Measurements from ENCODE around the gene FZD2. TPM values are rescaled to one million over a fixed set of nuclear protein-coding genes. Genes with fewer than 3 reads are reported as not detected.
"Not testable (repeated sequence)": the region's sequence is repeated elsewhere in the genome, so short reads cannot be mapped to it uniquely, and the experiment has no call there.

FZD2 gene
- total RNA-seq, 2 experiments from 2014 or later = 0.30 TPM; not detected in 1

GRCh38 chr17:44572801-44573200 is 15.5 kb downstream of the FZD2 start:
- Mint-ChIP-seq H3K27me3 (peaks cover 18% of the 10 kb centered on the region), H3K27ac (no peak overlapping the region), H3K4me3 (no peak overlapping the region), H3K9me3 (ENCODE audit: low read depth) (no peaks in the 10 kb centered on the region), H3K4me1 (no peaks in the 10 kb centered on the region), H3K36me3 (no peaks in the 10 kb centered on the region)
- no peak for ATAC-seq
- DNase-seq = no peak
- CTCF ChIA-PET = no interaction called here

GRCh38 chr17:44575403-44575802 is 18.1 kb downstream of the FZD2 start:
- Mint-ChIP-seq H3K4me3 (no peak overlapping the region), H3K9me3 (ENCODE audit: low read depth) (no peaks in the 10 kb centered on the region), H3K36me3 (no peaks in the 10 kb centered on the region), H3K27me3 (peaks cover 37% of the 10 kb centered on the region), H3K4me1 (no peaks in the 10 kb centered on the region), H3K27ac (no peak overlapping the region)
- CTCF ChIA-PET = no interaction called here
- ATAC-seq (no peak), DNase-seq (no peak)

- H3K4me3 Mint-ChIP-seq = no peak overlapping the region
- ATAC-seq = no peak
Measured at GRCh38 chr17:44578947-44579346, 21.7 kb downstream of the FZD2 start.

GRCh38 chr17:44581868-44582267 is 24.6 kb downstream of the FZD2 start:
- H3K4me3 Mint-ChIP-seq = no peak overlapping the region
- no peaks in the 10 kb centered on the region for H3K4me1 Mint-ChIP-seq
- H3K27me3 Mint-ChIP-seq = peaks cover 32% of the 10 kb centered on the region
- H3K9me3 Mint-ChIP-seq (ENCODE audit: low read depth) = no peaks in the 10 kb centered on the region
- ATAC-seq (no peak), DNase-seq (no peak)
- CTCF ChIA-PET = interaction anchor here (1.2 to 1.9 kb wide), 2 partner anchors 49 to 108 kb away, joined by 4 to 5 read pairs; partner anchors contain the start of gene CCDC43
- H3K27ac Mint-ChIP-seq = no peak overlapping the region
- no peaks in the 10 kb centered on the region for H3K36me3 Mint-ChIP-seq

More at GRCh38 chr17:44578947-44579346, 21.7 kb downstream of the FZD2 start:
- CTCF ChIA-PET = no interaction called here
- H3K4me1 Mint-ChIP-seq = no peaks in the 10 kb centered on the region
- no peak for DNase-seq
- H3K36me3 Mint-ChIP-seq = no peaks in the 10 kb centered on the region
- H3K27me3 Mint-ChIP-seq = peaks cover 41% of the 10 kb centered on the region
- no peak overlapping the region for H3K27ac Mint-ChIP-seq
- H3K9me3 Mint-ChIP-seq (ENCODE audit: low read depth) = no peaks in the 10 kb centered on the region

GRCh38 chr17:44584443-44584842 is 27.2 kb downstream of the FZD2 start:
- Mint-ChIP-seq H3K4me1 (no peaks in the 10 kb centered on the region), H3K36me3 (no peaks in the 10 kb centered on the region), H3K27ac (no peak overlapping the region), H3K4me3 (no peak overlapping the region), H3K27me3 (peaks cover 23% of the 10 kb centered on the region), H3K9me3 (ENCODE audit: low read depth) (no peaks in the 10 kb centered on the region)
- DNase-seq (no peak), ATAC-seq (no peak)
- CTCF ChIA-PET = no interaction called here

- DNase-seq (no peak), ATAC-seq (no peak)
- Mint-ChIP-seq H3K27me3 (peaks cover 15% of the 10 kb centered on the region), H3K4me3 (no peak overlapping the region), H3K27ac (no peak overlapping the region), H3K9me3 (ENCODE audit: low read depth) (no peaks in the 10 kb centered on the region), H3K4me1 (no peaks in the 10 kb centered on the region), H3K36me3 (no peaks in the 10 kb centered on the region)
- CTCF ChIA-PET = no interaction called here
Measured at GRCh38 chr17:44585315-44585714, 28.0 kb downstream of the FZD2 start.

- H3K36me3 Mint-ChIP-seq = no peaks in the 10 kb centered on the region
- no peaks in the 10 kb centered on the region for H3K4me1 Mint-ChIP-seq
- DNase-seq = no peak
- H3K27ac Mint-ChIP-seq = no peak overlapping the region
- H3K27me3 Mint-ChIP-seq = peaks cover 9% of the 10 kb centered on the region
- no peak for ATAC-seq
- H3K4me3 Mint-ChIP-seq = no peak overlapping the region
- CTCF ChIA-PET = interaction anchor here (0.6 to 0.7 kb wide), 3 partner anchors 129 to 768 kb away, joined by 3 read pairs; no protein-coding TSS in a partner anchor
- no peaks in the 10 kb centered on the region for H3K9me3 Mint-ChIP-seq (ENCODE audit: low read depth)
Measured at GRCh38 chr17:44587339-44587738, 30.1 kb downstream of the FZD2 start.

- no peaks in the 10 kb centered on the region for H3K4me1 Mint-ChIP-seq
- no peak for DNase-seq
- no peak for ATAC-seq
- no peaks in the 10 kb centered on the region for H3K36me3 Mint-ChIP-seq
- H3K27ac Mint-ChIP-seq = no peak overlapping the region
- H3K9me3 Mint-ChIP-seq (ENCODE audit: low read depth) = no peaks in the 10 kb centered on the region
- CTCF ChIA-PET = no interaction called here
- H3K27me3 Mint-ChIP-seq = peaks cover 5% of the 10 kb centered on the region
- H3K4me3 Mint-ChIP-seq = no peak overlapping the region
Measured at GRCh38 chr17:44589316-44590071, 32.2 kb downstream of the FZD2 start.

GRCh38 chr17:44590072-44590462 is 32.8 kb downstream of the FZD2 start:
- H3K36me3 Mint-ChIP-seq; DNase-seq; CTCF ChIA-PET; H3K9me3 Mint-ChIP-seq (ENCODE audit: low read depth); ATAC-seq; H3K27ac Mint-ChIP-seq; H3K4me3 Mint-ChIP-seq; H3K27me3 Mint-ChIP-seq; H3K4me1 Mint-ChIP-seq: not testable (repeated sequence)

GRCh38 chr17:44590762-44591161 is 33.5 kb downstream of the FZD2 start:
- H3K4me3 Mint-ChIP-seq; H3K36me3 Mint-ChIP-seq; CTCF ChIA-PET; ATAC-seq; H3K9me3 Mint-ChIP-seq (ENCODE audit: low read depth); H3K4me1 Mint-ChIP-seq; H3K27me3 Mint-ChIP-seq; H3K27ac Mint-ChIP-seq; DNase-seq: not testable (repeated sequence)

GRCh38 chr17:44591206-44591605 is 33.9 kb downstream of the FZD2 start:
- H3K27ac Mint-ChIP-seq = no peak overlapping the region
- no peaks in the 10 kb centered on the region for H3K4me1 Mint-ChIP-seq
- ATAC-seq (no peak), DNase-seq (no peak)
- H3K27me3 Mint-ChIP-seq = peaks cover 2% of the 10 kb centered on the region
- CTCF ChIA-PET = no interaction called here
- no peak overlapping the region for H3K4me3 Mint-ChIP-seq
- H3K9me3 Mint-ChIP-seq (ENCODE audit: low read depth) = no peaks in the 10 kb centered on the region
- H3K36me3 Mint-ChIP-seq = no peaks in the 10 kb centered on the region

- no peaks in the 10 kb centered on the region for H3K36me3 Mint-ChIP-seq
- H3K4me1 Mint-ChIP-seq = no peaks in the 10 kb centered on the region
- no peak overlapping the region for H3K27ac Mint-ChIP-seq
- peaks cover 5% of the 10 kb centered on the region for H3K27me3 Mint-ChIP-seq
- no peak for ATAC-seq
- CTCF ChIA-PET = no interaction called here
- no peaks in the 10 kb centered on the region for H3K9me3 Mint-ChIP-seq (ENCODE audit: low read depth)
- no peak overlapping the region for H3K4me3 Mint-ChIP-seq
- no peak for DNase-seq
Measured at GRCh38 chr17:44593156-44593555, 35.9 kb downstream of the FZD2 start.

GRCh38 chr17:44595216-44595775 is 38.0 kb downstream of the FZD2 start:
- CTCF ChIA-PET = interaction anchor here (0.6 kb wide), 1 partner anchor 475 kb away, joined by 3 read pairs; no protein-coding TSS in a partner anchor
- no peak overlapping the region for H3K4me3 Mint-ChIP-seq
- H3K4me1 Mint-ChIP-seq = no peaks in the 10 kb centered on the region
- no peak for ATAC-seq
- no peak overlapping the region for H3K27ac Mint-ChIP-seq
- DNase-seq = no peak
- H3K27me3 Mint-ChIP-seq = peaks cover 5% of the 10 kb centered on the region
- no peaks in the 10 kb centered on the region for H3K36me3 Mint-ChIP-seq
- no peaks in the 10 kb centered on the region for H3K9me3 Mint-ChIP-seq (ENCODE audit: low read depth)

GRCh38 chr17:44598329-44598728 is 41.0 kb downstream of the FZD2 start:
- no peaks in the 10 kb centered on the region for H3K4me1 Mint-ChIP-seq
- DNase-seq = no peak
- no peak for ATAC-seq
- H3K9me3 Mint-ChIP-seq (ENCODE audit: low read depth) = no peaks in the 10 kb centered on the region
- no peak overlapping the region for H3K4me3 Mint-ChIP-seq
- CTCF ChIA-PET = no interaction called here
- peaks cover 14% of the 10 kb centered on the region for H3K27me3 Mint-ChIP-seq
- H3K36me3 Mint-ChIP-seq = no peaks in the 10 kb centered on the region
- no peak overlapping the region for H3K27ac Mint-ChIP-seq

All from activated CD8-positive, alpha-beta memory T cell treated with anti-CD3 and anti-CD28 coated beads, Interleukin-2, amount 10 ng/mL, durations not matched to agents 7 days and 5 days (primary cell).